Stimulated activated naive CD8-positive, alpha-beta T cell treated with anti-CD3 and anti-CD28 coated beads, Interleukin-15, amount 100 ng/mL, for 72 hours (primary cell): ENCODE measurements around the gene CMPK1.
"Not testable (repeated sequence)": the region's sequence is repeated elsewhere in the genome, so short reads cannot be mapped to it uniquely, and the experiment has no call there.

Experiments
- ATAC-seq: fragments of 150-1000 bp; cut with Tn5 transposase; 2 replicates; pipeline ENCODE4 v1.10.0; 2021; ENCODE audit warnings: mild to moderate bottlenecking, moderate library complexity
- DNase-seq, 2 donors: peaks; one replicate each; pipeline ENCODE4 v3.0.0; 2021 to 2022
- H3K27ac Mint-ChIP-seq, 2 donors: one replicate each; pipeline ENCODE4 v1.8.0; 2022; ENCODE audit warnings: mild to moderate bottlenecking in 2 of 2, mixed read lengths in 2 of 2, moderate library complexity in 2 of 2
- H3K27me3 Mint-ChIP-seq: one replicate; pipeline ENCODE4 v1.8.0; 2022; ENCODE audit warnings: mixed read lengths
- H3K4me1 Mint-ChIP-seq: one replicate; pipeline ENCODE4 v1.8.0; 2022; ENCODE audit warnings: mild to moderate bottlenecking, mixed read lengths
- H3K4me3 Mint-ChIP-seq, 2 donors: one replicate each; pipeline ENCODE4 v1.8.0; 2022; ENCODE audit warnings: mild to moderate bottlenecking in 2 of 2, mixed read lengths in 2 of 2, moderate library complexity in 1 of 2
- H3K9me3 Mint-ChIP-seq, 2 donors: one replicate each; pipeline ENCODE4 v1.8.0; 2022; ENCODE audit warnings: mixed read lengths in 2 of 2

The CMPK1 gene, protein sequence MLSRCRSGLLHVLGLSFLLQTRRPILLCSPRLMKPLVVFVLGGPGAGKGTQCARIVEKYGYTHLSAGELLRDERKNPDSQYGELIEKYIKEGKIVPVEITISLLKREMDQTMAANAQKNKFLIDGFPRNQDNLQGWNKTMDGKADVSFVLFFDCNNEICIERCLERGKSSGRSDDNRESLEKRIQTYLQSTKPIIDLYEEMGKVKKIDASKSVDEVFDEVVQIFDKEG

DNA sequence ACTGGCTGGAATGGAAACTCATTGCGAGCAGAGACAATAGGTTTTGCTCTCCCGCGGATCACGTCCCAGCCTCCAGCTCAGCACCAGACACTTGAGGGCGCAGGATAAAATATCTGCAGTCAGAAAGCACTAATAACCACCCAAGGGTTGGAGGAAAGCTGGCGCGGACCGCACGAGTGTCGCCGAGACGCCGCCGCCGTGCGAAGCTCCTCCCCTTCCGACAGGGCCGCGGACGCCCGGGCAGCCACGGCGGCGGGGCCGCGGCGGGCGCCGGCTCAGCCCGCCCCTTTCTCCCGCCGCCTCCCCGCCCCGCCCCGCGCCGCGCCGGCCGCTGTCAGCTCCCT is at the start of gene CMPK1:
Gene CMPK1 (plus strand): TSS at position 213 of the 344 bp plus-strand sequence. CDS start 156 bp downstream, outside the sequence.
- peak within 1 kb of the TSS in 1 of 2 donors; percentile 92 for H3K4me3 Mint-ChIP-seq
- no peaks in the 10 kb centered on the region for H3K9me3 Mint-ChIP-seq
- peak in 1 of 2 donors; percentile 75 for DNase-seq
- H3K27ac Mint-ChIP-seq: peak within 1 kb of the TSS; percentile 98
- ATAC-seq: peak; percentile 83
- H3K4me1 Mint-ChIP-seq: peaks cover 30% of the 10 kb centered on the region
- no peaks in the 10 kb centered on the region for H3K27me3 Mint-ChIP-seq

GRCh38 chr1:47288116-47288515 is 45.5 kb upstream of the CMPK1 start:
- not testable (repeated sequence) for H3K27me3 Mint-ChIP-seq, H3K9me3 Mint-ChIP-seq, H3K4me3 Mint-ChIP-seq, H3K27ac Mint-ChIP-seq, ATAC-seq, DNase-seq
- H3K4me1 Mint-ChIP-seq: peaks cover 12% of the 10 kb centered on the region

- H3K27ac Mint-ChIP-seq, H3K9me3 Mint-ChIP-seq, H3K4me1 Mint-ChIP-seq, DNase-seq, ATAC-seq, H3K4me3 Mint-ChIP-seq, H3K27me3 Mint-ChIP-seq: not testable (repeated sequence)
Measured at GRCh38 chr1:47294863-47295262, 38.7 kb upstream of the CMPK1 start.

GRCh38 chr1:47295579-47295978 is 38.0 kb upstream of the CMPK1 start:
- Mint-ChIP-seq H3K27ac (no peak overlapping the region), H3K27me3 (no peaks in the 10 kb centered on the region), H3K4me1 (peaks cover 5% of the 10 kb centered on the region), H3K9me3 (no peaks in the 10 kb centered on the region), H3K4me3 (no peak overlapping the region)
- ATAC-seq (no peak), DNase-seq (no peak)

GRCh38 chr1:47298025-47298699 is 35.4 kb upstream of the CMPK1 start:
- no peak overlapping the region for H3K27ac Mint-ChIP-seq
- no peaks in the 10 kb centered on the region for H3K9me3 Mint-ChIP-seq
- DNase-seq (no peak), ATAC-seq (no peak)
- peaks cover under 1% of the 10 kb centered on the region for H3K4me1 Mint-ChIP-seq
- no peaks in the 10 kb centered on the region for H3K27me3 Mint-ChIP-seq
- no peak overlapping the region for H3K4me3 Mint-ChIP-seq

DNA sequence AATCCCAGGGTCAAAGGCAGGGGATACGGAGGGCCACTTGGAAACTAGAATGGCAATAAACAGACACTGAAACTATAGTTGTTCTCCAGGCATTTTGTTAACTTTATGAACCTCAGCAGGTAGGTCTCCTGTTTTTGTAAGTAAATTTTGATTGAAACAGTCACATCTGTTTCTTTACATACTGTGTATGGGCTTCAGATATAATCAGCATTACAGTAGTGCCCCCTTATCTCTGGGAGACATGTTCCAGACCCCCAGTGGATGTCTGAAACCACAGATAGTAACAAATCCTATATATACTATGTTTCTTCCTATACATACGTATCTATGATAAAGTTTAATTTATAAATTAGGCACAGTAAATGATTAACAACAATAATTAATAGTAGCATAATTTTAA is 31.1 kb upstream of the CMPK1 start:
- Mint-ChIP-seq H3K9me3 (no peaks in the 10 kb centered on the region), H3K27me3 (no peaks in the 10 kb centered on the region), H3K27ac (no peak overlapping the region), H3K4me3 (no peak overlapping the region), H3K4me1 (peaks cover 6% of the 10 kb centered on the region)
- ATAC-seq (no peak), DNase-seq (no peak)

DNA sequence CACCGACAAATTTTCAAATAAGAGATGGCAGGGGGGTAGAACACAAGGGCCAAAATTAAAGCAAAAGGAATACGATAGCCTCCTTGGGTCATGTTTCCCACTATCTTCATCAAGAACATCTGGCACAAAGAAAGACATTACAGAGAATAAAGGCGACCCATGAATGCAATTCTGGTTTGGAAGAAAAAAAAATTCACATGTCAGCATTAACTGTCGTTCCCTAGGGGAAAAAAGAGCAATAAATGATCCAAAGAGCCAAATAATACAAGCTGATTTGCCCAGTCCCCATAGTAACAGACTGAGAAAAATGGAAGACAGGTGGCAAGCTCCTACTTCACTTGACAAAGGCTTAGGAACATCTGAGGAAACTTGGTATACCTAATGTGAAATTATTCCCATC is 24.2 kb upstream of the CMPK1 start:
- H3K27me3 Mint-ChIP-seq: no peaks in the 10 kb centered on the region
- DNase-seq: no peak
- peaks cover 17% of the 10 kb centered on the region for H3K4me1 Mint-ChIP-seq
- H3K4me3 Mint-ChIP-seq: no peak overlapping the region
- no peak overlapping the region for H3K27ac Mint-ChIP-seq
- ATAC-seq: no peak
- H3K9me3 Mint-ChIP-seq: no peaks in the 10 kb centered on the region

DNA sequence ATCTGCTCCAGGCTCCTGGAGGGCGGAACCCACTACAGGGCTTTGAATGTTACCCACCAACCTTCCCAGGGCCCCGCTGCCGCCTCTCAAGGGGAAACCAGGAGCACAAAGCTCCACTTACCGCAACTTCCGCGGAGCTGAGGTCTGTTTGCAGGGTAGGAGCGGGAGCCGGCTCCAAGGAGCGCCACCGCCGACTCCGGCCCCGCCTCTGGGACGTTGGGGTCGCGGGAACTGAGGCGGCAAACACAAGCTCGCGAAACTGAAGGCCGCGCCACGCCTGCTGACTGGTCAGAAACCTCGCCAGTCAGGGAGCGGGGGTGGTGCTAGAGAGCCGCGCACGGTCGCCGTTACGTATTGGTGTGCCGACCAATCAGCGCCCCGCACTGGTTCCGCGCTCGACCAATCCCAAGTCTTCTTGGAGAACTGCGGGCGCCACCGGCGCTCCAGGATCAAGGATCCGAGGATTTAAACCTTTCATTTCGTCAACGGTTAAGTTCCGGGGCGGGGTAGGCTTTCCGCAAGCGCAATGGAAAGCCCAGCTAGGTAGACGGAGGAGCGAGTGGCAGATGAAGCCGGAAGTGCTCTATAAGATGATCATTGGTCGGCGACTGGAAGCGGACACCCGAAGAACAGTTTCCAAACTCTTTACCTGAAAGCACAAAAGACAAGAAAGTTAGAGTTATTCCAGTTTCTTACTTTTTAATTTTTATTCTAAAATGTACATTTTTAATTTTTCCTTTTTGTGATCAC is 19.5 kb upstream of the CMPK1 start, which contains the start of gene STIL:
Gene STIL (minus strand): TSS at position 233 of the 750 bp plus-strand sequence. CDS start 3,828 bp downstream, outside the sequence.
- no peaks in the 10 kb centered on the region for H3K9me3 Mint-ChIP-seq
- peak within 1 kb of the TSS; percentile 96 to 98 for H3K27ac Mint-ChIP-seq
- DNase-seq (peak; percentile 97 to 99), ATAC-seq (peak; percentile 98)
- peak within 1 kb of the TSS; percentile 87 to 96 for H3K4me3 Mint-ChIP-seq
- H3K4me1 Mint-ChIP-seq: peaks cover 17% of the 10 kb centered on the region
- no peaks in the 10 kb centered on the region for H3K27me3 Mint-ChIP-seq

DNA sequence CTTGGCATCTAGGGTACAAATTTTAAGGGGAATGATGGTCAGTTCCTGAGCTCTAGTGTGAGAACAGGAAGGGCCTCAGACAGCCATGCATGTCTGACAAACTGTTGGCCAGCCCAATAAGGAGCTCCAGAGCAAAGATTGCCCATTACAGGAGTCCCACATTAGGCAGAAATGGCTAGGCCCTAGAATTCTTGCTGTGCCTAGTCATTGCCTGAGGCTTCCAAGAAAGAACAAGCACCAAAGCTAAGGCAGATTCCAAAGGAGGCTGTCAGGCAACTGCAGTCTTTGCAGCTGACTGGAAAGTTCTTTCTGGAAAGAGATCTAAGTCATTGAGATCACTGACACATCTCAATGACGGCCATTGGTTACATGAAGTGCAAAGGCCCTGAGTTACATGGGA is 15.7 kb upstream of the CMPK1 start:
- Mint-ChIP-seq H3K27me3 (no peaks in the 10 kb centered on the region), H3K4me3 (no peak overlapping the region), H3K9me3 (no peaks in the 10 kb centered on the region), H3K4me1 (peaks cover 13% of the 10 kb centered on the region), H3K27ac (no peak overlapping the region)
- no peak for ATAC-seq
- DNase-seq: no peak

DNA sequence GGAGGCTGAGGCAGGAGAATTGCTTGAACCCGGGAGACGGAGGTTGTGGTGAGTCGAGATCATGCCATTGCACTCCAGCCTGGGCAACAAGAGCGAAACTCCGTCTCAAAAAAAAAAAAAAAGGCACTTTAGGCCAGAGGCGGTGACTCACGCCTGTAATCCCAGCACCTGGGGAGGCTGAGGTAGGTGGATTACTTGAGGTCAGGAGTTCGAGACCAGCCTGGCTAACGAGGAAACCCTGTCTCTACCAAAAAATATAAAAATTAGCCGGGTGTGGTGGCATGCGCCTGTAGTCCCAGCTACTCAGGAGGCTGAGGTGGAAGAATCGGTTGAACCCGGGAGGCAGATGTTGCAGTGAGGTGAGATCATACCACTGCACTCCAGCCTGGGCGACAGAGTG is 13.6 kb upstream of the CMPK1 start:
- not testable (repeated sequence) for H3K9me3 Mint-ChIP-seq, DNase-seq, ATAC-seq, H3K27ac Mint-ChIP-seq, H3K4me1 Mint-ChIP-seq, H3K27me3 Mint-ChIP-seq, H3K4me3 Mint-ChIP-seq

DNA sequence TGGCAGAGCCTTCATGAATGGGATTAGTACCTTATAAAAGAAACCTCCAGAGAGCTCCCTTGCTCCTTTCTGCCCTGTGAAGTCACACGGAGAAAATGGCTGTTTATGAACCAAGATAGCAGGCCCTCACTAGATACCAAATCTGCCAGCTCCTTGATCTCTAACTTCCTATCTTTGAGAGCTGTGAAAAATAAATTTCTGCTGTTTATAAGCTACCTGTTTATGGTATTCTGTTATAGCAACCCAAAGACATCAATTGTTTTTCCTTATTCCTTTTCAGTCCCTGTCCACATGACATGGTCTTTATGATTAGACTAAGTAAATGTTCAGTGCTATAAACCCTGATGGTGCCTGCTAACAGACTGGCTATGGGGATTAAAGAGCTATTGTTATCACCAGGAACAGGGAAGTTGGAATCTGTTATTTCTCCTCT is 10.0 kb upstream of the CMPK1 start:
- Mint-ChIP-seq H3K27me3 (no peaks in the 10 kb centered on the region), H3K9me3 (no peaks in the 10 kb centered on the region), H3K27ac (no peak overlapping the region), H3K4me1 (no peaks in the 10 kb centered on the region), H3K4me3 (no peak overlapping the region)
- no peak for DNase-seq
- no peak for ATAC-seq

DNA sequence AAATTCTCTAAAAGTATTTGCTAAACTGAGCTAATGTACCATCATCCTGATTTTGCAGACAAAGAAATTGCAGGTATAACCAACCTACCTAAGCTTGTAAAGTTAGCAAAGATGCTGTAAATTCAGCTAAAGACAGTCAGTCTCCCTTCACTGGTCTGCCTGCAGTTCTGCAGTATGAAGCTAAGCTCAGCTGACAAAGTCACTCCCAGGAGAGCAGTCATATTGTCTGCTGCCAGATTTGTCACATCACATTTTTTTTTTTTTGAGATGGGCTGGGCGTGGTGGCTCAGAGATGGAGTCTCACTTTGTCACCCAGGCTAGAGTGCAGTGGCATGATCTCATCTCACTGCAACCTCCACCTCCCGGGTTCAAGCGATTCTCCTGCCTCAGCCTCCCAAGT is 8.9 kb upstream of the CMPK1 start:
- no peak for DNase-seq
- no peaks in the 10 kb centered on the region for H3K9me3 Mint-ChIP-seq
- H3K27ac Mint-ChIP-seq: no peak overlapping the region
- no peaks in the 10 kb centered on the region for H3K27me3 Mint-ChIP-seq
- ATAC-seq: no peak
- H3K4me3 Mint-ChIP-seq: no peak overlapping the region
- H3K4me1 Mint-ChIP-seq: no peaks in the 10 kb centered on the region

DNA sequence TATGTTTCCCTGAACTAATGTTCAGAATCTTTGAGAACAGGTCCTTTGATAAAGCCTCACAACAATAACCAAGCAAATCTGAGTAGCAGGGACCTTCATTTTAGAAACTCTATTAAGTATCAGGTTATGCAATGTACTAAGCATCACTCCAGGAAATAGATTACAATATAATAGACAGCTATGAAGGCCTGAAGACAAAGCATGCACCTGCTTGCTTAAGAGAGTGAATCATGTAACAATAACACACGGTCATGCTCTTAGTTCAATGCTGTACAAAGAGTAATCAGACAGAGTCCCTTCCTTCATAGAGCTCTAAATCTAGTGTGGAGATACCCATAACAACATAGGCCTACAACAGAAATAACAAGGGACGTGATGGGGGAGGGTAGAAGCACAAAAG is 8.1 kb upstream of the CMPK1 start:
- no peaks in the 10 kb centered on the region for H3K27me3 Mint-ChIP-seq
- no peaks in the 10 kb centered on the region for H3K9me3 Mint-ChIP-seq
- no peak for ATAC-seq

DNA sequence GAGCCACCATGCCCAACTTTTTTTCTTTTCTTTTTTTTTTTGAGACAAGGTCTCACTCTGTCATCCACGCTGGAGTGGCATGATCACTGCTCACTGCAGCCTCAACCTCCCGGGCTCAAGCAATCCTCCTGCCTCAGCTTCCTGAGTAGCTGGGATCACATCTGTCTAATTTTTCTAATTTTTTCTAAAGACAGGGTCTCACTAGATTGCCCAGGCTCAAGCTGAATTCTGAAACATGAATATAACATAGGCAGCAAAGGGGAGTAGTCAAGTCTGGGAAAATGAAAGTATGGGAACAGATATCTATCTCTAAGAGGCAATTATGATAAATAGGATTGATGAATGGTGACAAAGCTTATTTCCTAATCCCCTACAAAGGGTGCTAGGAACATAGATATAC is 7.3 kb upstream of the CMPK1 start:
- Mint-ChIP-seq H3K4me3 (no peak overlapping the region), H3K27me3 (no peaks in the 10 kb centered on the region), H3K9me3 (no peaks in the 10 kb centered on the region), H3K4me1 (no peaks in the 10 kb centered on the region), H3K27ac (peak overlapping the region in 1 of 2 donors; percentile 82)
- DNase-seq: no peak
- ATAC-seq: no peak

More for the DNA sequence above, 8.1 kb upstream of the CMPK1 start:
- no peak overlapping the region for H3K27ac Mint-ChIP-seq
- no peak for DNase-seq
- H3K4me1 Mint-ChIP-seq: no peaks in the 10 kb centered on the region
- no peak overlapping the region for H3K4me3 Mint-ChIP-seq

GRCh38 chr1:47328992-47329391 is 4.6 kb upstream of the CMPK1 start:
- Mint-ChIP-seq H3K4me3 (no peak overlapping the region), H3K9me3 (no peaks in the 10 kb centered on the region)
- no peak for DNase-seq

GRCh38 chr1:47330212-47330611 is 3.4 kb upstream of the CMPK1 start:
- Mint-ChIP-seq H3K4me3 (no peak overlapping the region), H3K4me1 (peaks cover 7% of the 10 kb centered on the region), H3K27me3 (no peaks in the 10 kb centered on the region), H3K27ac (no peak overlapping the region), H3K9me3 (no peaks in the 10 kb centered on the region)
- ATAC-seq (no peak), DNase-seq (no peak)

More at GRCh38 chr1:47328992-47329391, 4.6 kb upstream of the CMPK1 start:
- ATAC-seq: no peak
- Mint-ChIP-seq H3K4me1 (no peaks in the 10 kb centered on the region), H3K27ac (no peak overlapping the region), H3K27me3 (no peaks in the 10 kb centered on the region)
